Dendritic cell treated with granulocyte-macrophage colony-stimulating factor and Interleukin-4, amounts not matched to agents 40 ng/mL and 50 ng/mL, for 4 days (primary cell): ENCODE measurements around the gene NEIL1.
A peak's percentile ranks its signal among the peaks of the same experiment; 100 is the strongest.
"Not testable (repeated sequence)": the region's sequence is repeated elsewhere in the genome, so short reads cannot be mapped to it uniquely, and the experiment has no call there.

Source experiments
- H3K27ac Mint-ChIP-seq: one replicate; pipeline ENCODE4 v1.8.0; 2022; ENCODE audit warnings: mild to moderate bottlenecking, mixed read lengths
- H3K27me3 Mint-ChIP-seq: one replicate; pipeline ENCODE4 v1.8.0; 2022; ENCODE audit warnings: mild to moderate bottlenecking, mixed read lengths
- H3K36me3 Mint-ChIP-seq: one replicate; pipeline ENCODE4 v1.8.0; 2022; ENCODE audit warnings: low read depth, mixed read lengths
- H3K4me1 Mint-ChIP-seq: one replicate; pipeline ENCODE4 v1.8.0; 2022; ENCODE audit warnings: low read depth, mixed read lengths
- H3K4me3 Mint-ChIP-seq: one replicate; pipeline ENCODE4 v1.8.0; 2022; ENCODE audit warnings: mild to moderate bottlenecking, moderate library complexity, mixed read lengths
- H3K9me3 Mint-ChIP-seq: one replicate; pipeline ENCODE4 v1.8.0; 2022; ENCODE audit warnings: mixed read lengths
- intact Hi-C: fragments of 100-400 bp; cut with micrococcal nuclease; formaldehyde crosslinking; loops from one replicate; pipeline ENCODE4 v1.15.0; 2022

NEIL1 gene

GRCh38 chr15:75343953-75344352 lies 2.9 kb upstream of the NEIL1 start:
- H3K9me3 Mint-ChIP-seq: not testable (repeated sequence)

GRCh38 chr15:75347222-75348033 lies 589 bp downstream of the NEIL1 start:
- H3K36me3 Mint-ChIP-seq: peaks cover 18% of the 10 kb centered on the region
- H3K27ac Mint-ChIP-seq: peak overlapping the region; percentile 80
- H3K27me3 Mint-ChIP-seq: peaks cover 62% of the 10 kb centered on the region
- peak overlapping the region; percentile 93 for H3K4me3 Mint-ChIP-seq
- peaks cover 40% of the 10 kb centered on the region for H3K4me1 Mint-ChIP-seq
- H3K9me3 Mint-ChIP-seq: peaks cover 7% of the 10 kb centered on the region
- intact Hi-C loops: no loop called here

More at GRCh38 chr15:75343953-75344352, 2.9 kb upstream of the NEIL1 start:
- Mint-ChIP-seq H3K27me3 (peaks cover 50% of the 10 kb centered on the region), H3K36me3 (peaks cover 36% of the 10 kb centered on the region), H3K4me1 (peaks cover 25% of the 10 kb centered on the region)
- H3K27ac Mint-ChIP-seq, intact Hi-C loops, H3K4me3 Mint-ChIP-seq: not testable (repeated sequence)

GRCh38 chr15:75348034-75348561 lies 1.3 kb downstream of the NEIL1 start:
- intact Hi-C loops: no loop called here
- peaks cover 23% of the 10 kb centered on the region for H3K36me3 Mint-ChIP-seq
- H3K4me1 Mint-ChIP-seq: peaks cover 40% of the 10 kb centered on the region
- peaks cover 7% of the 10 kb centered on the region for H3K9me3 Mint-ChIP-seq
- peak overlapping the region; percentile 93 for H3K4me3 Mint-ChIP-seq
- H3K27ac Mint-ChIP-seq: peak overlapping the region; percentile 80
- peaks cover 62% of the 10 kb centered on the region for H3K27me3 Mint-ChIP-seq

GRCh38 chr15:75348562-75349350 lies 1.9 kb downstream of the NEIL1 start:
- Mint-ChIP-seq H3K9me3 (peaks cover 7% of the 10 kb centered on the region), H3K36me3 (peaks cover 30% of the 10 kb centered on the region), H3K4me3 (peak overlapping the region; percentile 93), H3K4me1 (peaks cover 40% of the 10 kb centered on the region), H3K27me3 (peaks cover 60% of the 10 kb centered on the region), H3K27ac (peak overlapping the region; percentile 37)
- intact Hi-C loops: no loop called here

- Mint-ChIP-seq H3K36me3 (peaks cover 36% of the 10 kb centered on the region), H3K4me1 (peaks cover 40% of the 10 kb centered on the region), H3K27me3 (peaks cover 55% of the 10 kb centered on the region)
- H3K4me3 Mint-ChIP-seq, intact Hi-C loops, H3K9me3 Mint-ChIP-seq, H3K27ac Mint-ChIP-seq: not testable (repeated sequence)
Measured at GRCh38 chr15:75349351-75349669, 2.5 kb downstream of the NEIL1 start.

GRCh38 chr15:75349851-75350588 lies 3.2 kb downstream of the NEIL1 start:
- Mint-ChIP-seq H3K9me3 (peaks cover 7% of the 10 kb centered on the region), H3K4me1 (peaks cover 40% of the 10 kb centered on the region), H3K27me3 (peaks cover 49% of the 10 kb centered on the region), H3K27ac (no peak overlapping the region), H3K4me3 (no peak overlapping the region), H3K36me3 (peaks cover 43% of the 10 kb centered on the region)
- intact Hi-C loops: no loop called here

- Mint-ChIP-seq H3K4me3 (no peak overlapping the region), H3K27ac (no peak overlapping the region), H3K4me1 (peaks cover 40% of the 10 kb centered on the region), H3K9me3 (peaks cover 7% of the 10 kb centered on the region), H3K27me3 (peaks cover 41% of the 10 kb centered on the region), H3K36me3 (peaks cover 50% of the 10 kb centered on the region)
- intact Hi-C loops: no loop called here
Measured at GRCh38 chr15:75350601-75351361, 3.9 kb downstream of the NEIL1 start.

GRCh38 chr15:75352186-75353080 lies 5.6 kb downstream of the NEIL1 start:
- H3K4me3 Mint-ChIP-seq: no peak overlapping the region
- H3K36me3 Mint-ChIP-seq: peaks cover 60% of the 10 kb centered on the region
- H3K27me3 Mint-ChIP-seq: peaks cover 26% of the 10 kb centered on the region
- peaks cover 32% of the 10 kb centered on the region for H3K4me1 Mint-ChIP-seq
- no peak overlapping the region for H3K27ac Mint-ChIP-seq
- intact Hi-C loops: no loop called here
- H3K9me3 Mint-ChIP-seq: peaks cover 7% of the 10 kb centered on the region

- Mint-ChIP-seq H3K9me3 (peaks cover 7% of the 10 kb centered on the region), H3K4me3 (no peak overlapping the region), H3K27ac (peak overlapping the region; percentile 3), H3K4me1 (peaks cover 24% of the 10 kb centered on the region), H3K27me3 (peaks cover 16% of the 10 kb centered on the region), H3K36me3 (peaks cover 68% of the 10 kb centered on the region)
- intact Hi-C loops: no loop called here
Measured at GRCh38 chr15:75353604-75354003, 6.8 kb downstream of the NEIL1 start.

- Mint-ChIP-seq H3K9me3 (peaks cover 5% of the 10 kb centered on the region), H3K27ac (no peak overlapping the region), H3K4me1 (peaks cover 16% of the 10 kb centered on the region), H3K27me3 (peaks cover 7% of the 10 kb centered on the region), H3K36me3 (peaks cover 76% of the 10 kb centered on the region), H3K4me3 (no peak overlapping the region)
- intact Hi-C loops: no loop called here
Measured at GRCh38 chr15:75354454-75354853, 7.6 kb downstream of the NEIL1 start.

- no peaks in the 10 kb centered on the region for H3K27me3 Mint-ChIP-seq
- peaks cover 78% of the 10 kb centered on the region for H3K36me3 Mint-ChIP-seq
- intact Hi-C loops: no loop called here
- no peaks in the 10 kb centered on the region for H3K9me3 Mint-ChIP-seq
- peaks cover 7% of the 10 kb centered on the region for H3K4me1 Mint-ChIP-seq
- no peak overlapping the region for H3K27ac Mint-ChIP-seq
- H3K4me3 Mint-ChIP-seq: no peak overlapping the region
Measured at GRCh38 chr15:75355369-75355768, 8.5 kb downstream of the NEIL1 start.

GRCh38 chr15:75356006-75356405 lies 9.2 kb downstream of the NEIL1 start:
- intact Hi-C loops: no loop called here
- H3K4me1 Mint-ChIP-seq: peaks cover under 1% of the 10 kb centered on the region
- no peak overlapping the region for H3K27ac Mint-ChIP-seq
- no peaks in the 10 kb centered on the region for H3K27me3 Mint-ChIP-seq
- peaks cover 84% of the 10 kb centered on the region for H3K36me3 Mint-ChIP-seq
- H3K4me3 Mint-ChIP-seq: no peak overlapping the region
- no peaks in the 10 kb centered on the region for H3K9me3 Mint-ChIP-seq
